HepG2 (cell line): Measurements from ENCODE around the gene ZNF581. TPM values are rescaled to one million over a fixed set of nuclear protein-coding genes. Genes with fewer than 3 reads are reported as not detected.

Experiments used
- CREB1 ChIP-seq, 2 experiments: fragments of 450-650 bp in 1 of 2; IDR thresholded peaks; 2 replicates each; pipeline ENCODE4 v1.6.1; 2016 to 2017; ENCODE audit warnings: control low read depth in 1 of 2, mild to moderate bottlenecking in 1 of 2, missing compliant biosample characterization in 1 of 2, missing genetic modification characterization in 1 of 2
- FOXC1 ChIP-seq: sonication (generic); formaldehyde crosslinking; IDR thresholded peaks from 2 replicates; pipeline ENCODE4 v1.8.0; 2022; ENCODE audit warnings: mild to moderate bottlenecking, missing genetic modification reagents, borderline replicate concordance
- HOXA9 ChIP-seq: sonication (generic); formaldehyde crosslinking; IDR thresholded peaks from 2 replicates; pipeline ENCODE4 v1.8.1; 2022; ENCODE audit warnings: missing genetic modification reagents, mild to moderate bottlenecking, moderate library complexity, borderline replicate concordance
- JUND ChIP-seq: sonication (generic); formaldehyde crosslinking; IDR thresholded peaks from 2 replicates; pipeline ENCODE4 v1.8.0; 2022; ENCODE audit warnings: mild to moderate bottlenecking, missing genetic modification reagents
- KAT8 ChIP-seq: IDR thresholded peaks from 2 replicates; pipeline ENCODE4 v1.6.1; 2016; ENCODE audit warnings: missing genetic modification reagents, missing compliant biosample characterization
- KDM2A ChIP-seq: sonication (generic); formaldehyde crosslinking; IDR thresholded peaks from 2 replicates; pipeline ENCODE4 v1.4.0; 2020; ENCODE audit warnings: low read depth, missing genetic modification reagents, borderline replicate concordance
- NR2C2 ChIP-seq: sonication (generic); formaldehyde crosslinking; IDR thresholded peaks from 2 replicates; pipeline ENCODE4 v1.4.0; 2020; ENCODE audit warnings: missing genetic modification reagents, mild to moderate bottlenecking, moderate library complexity, borderline replicate concordance
- RBFOX2 ChIP-seq: fragments of 200-400 bp; formaldehyde crosslinking; IDR thresholded peaks from 2 replicates; pipeline ENCODE4 v1.6.1; 2017; ENCODE audit warnings: low read depth, mild to moderate bottlenecking, low read length
- SIX4 ChIP-seq: sonication (generic); formaldehyde crosslinking; IDR thresholded peaks from 2 replicates; pipeline ENCODE4 v1.4.0; 2020; ENCODE audit warnings: missing genetic modification reagents
- ZNF354B ChIP-seq: sonication (generic); formaldehyde crosslinking; IDR thresholded peaks from 2 replicates; pipeline ENCODE4 v1.8.0; 2022; ENCODE audit warnings: mild to moderate bottlenecking, missing genetic modification reagents
- ZNF432 ChIP-seq: sonication (generic); formaldehyde crosslinking; IDR thresholded peaks from 2 replicates; pipeline ENCODE4 v1.5.0; 2020; ENCODE audit warnings: missing genetic modification reagents, mild to moderate bottlenecking, borderline replicate concordance
- ZNF644 ChIP-seq: IDR thresholded peaks from 2 replicates; pipeline ENCODE4 v1.6.1; 2016; ENCODE audit warnings: low read depth
- ZNF670 ChIP-seq: sonication (generic); formaldehyde crosslinking; IDR thresholded peaks from 2 replicates; pipeline ENCODE4 v1.8.0; 2022; ENCODE audit warnings: mild to moderate bottlenecking, missing genetic modification reagents, borderline replicate concordance
- ZNF674 ChIP-seq: sonication (generic); formaldehyde crosslinking; IDR thresholded peaks from 2 replicates; pipeline ENCODE4 v1.5.0; 2020; ENCODE audit warnings: low read depth, mild to moderate bottlenecking, missing genetic modification reagents
- ZNF83 ChIP-seq: sonication (generic); formaldehyde crosslinking; IDR thresholded peaks from 2 replicates; pipeline ENCODE4 v1.4.0; 2020; ENCODE audit warnings: missing genetic modification reagents, mild to moderate bottlenecking, borderline replicate concordance
- polyA plus RNA-seq, 8 experiments: library from polyadenylated mRNA; depleted of rRNA in 3 of 8; stranded (reverse) in 7 of 8; unstranded in 1 of 8; fragments of >200 nt; fragmentation: Illumina TruSeq in 4 of 8; extraction: Trizol in 4 of 8; gene quantifications; 2 replicates each; pipeline versions ENCODE4 v1.2.1 to v1.2.3, GENCODE V29; 2011 to 2016; ENCODE audit warnings: low read depth in 4 of 8, missing spikeins in 1 of 8, mixed read lengths in 1 of 8; ENCODE audit not compliant: insufficient read depth in 1 of 8
- total RNA-seq, 5 experiments: library from RNA; depleted of rRNA; stranded (reverse); fragments of >200 nt; fragmentation: Illumina TruSeq; extraction: Trizol; gene quantifications; 2 replicates each; pipeline ENCODE4 v1.2.3, GENCODE V29; 2016; ENCODE audit warnings: low read depth in 1 of 5
- TF ChIP-seq, protein P1 (sequence below): sonication (generic); formaldehyde crosslinking; IDR thresholded peaks from 2 replicates; pipeline ENCODE4 v1.5.1; 2020; ENCODE audit warnings: mild to moderate bottlenecking, moderate library complexity, missing genetic modification reagents
- TF ChIP-seq, protein P2 (sequence below): sonication (generic); formaldehyde crosslinking; IDR thresholded peaks from 2 replicates; pipeline ENCODE4 v1.5.1; 2020; ENCODE audit warnings: mild to moderate bottlenecking, missing genetic modification reagents
- TF ChIP-seq, protein P3 (sequence below): sonication (generic); formaldehyde crosslinking; IDR thresholded peaks from 2 replicates; pipeline ENCODE4 v1.4.0; 2020; ENCODE audit warnings: mild to moderate bottlenecking, missing genetic modification reagents, borderline replicate concordance

ZNF581 gene
- total and polyA plus RNA-seq, 2 of the 13 experiments (the other 11 are each of a cell fraction or from before 2014, with no cell fraction given), result 19.6 to 49.5 TPM

DNA sequence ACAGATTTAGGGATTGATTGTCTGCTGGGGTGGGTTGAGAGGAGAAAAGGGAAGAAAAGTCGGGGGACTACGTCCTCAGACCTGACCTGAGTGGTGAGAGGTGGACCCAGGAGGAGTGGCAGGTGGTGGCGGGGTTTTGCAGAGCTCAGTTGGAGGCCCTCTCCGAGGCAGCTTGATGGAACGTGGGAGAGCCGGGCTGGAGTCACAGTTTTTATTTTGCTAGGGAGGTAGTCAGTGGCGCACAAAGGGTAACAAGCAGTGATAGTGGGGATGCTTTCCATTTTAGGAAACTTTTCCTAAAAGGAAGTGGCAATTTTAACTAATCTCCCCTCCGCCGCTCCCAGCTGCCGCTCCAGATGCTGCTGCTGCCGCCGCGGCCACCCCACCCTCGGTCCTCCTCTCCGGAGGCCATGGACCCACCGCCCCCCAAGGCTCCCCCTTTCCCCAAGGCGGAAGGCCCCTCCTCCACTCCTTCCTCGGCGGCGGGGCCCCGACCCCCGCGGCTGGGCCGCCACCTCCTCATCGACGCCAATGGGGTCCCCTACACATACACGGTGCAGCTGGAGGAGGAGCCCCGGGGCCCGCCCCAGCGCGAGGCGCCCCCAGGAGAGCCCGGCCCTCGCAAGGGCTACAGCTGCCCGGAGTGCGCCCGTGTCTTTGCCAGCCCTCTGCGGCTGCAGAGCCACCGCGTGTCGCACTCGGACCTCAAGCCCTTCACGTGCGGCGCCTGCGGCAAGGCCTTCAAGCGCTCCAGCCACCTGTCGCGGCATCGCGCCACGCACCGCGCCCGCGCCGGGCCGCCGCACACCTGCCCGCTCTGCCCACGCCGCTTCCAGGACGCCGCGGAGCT is 1.1 kb upstream of the ZNF581 start (continued):
- no peak for TF ChIP-seq CREB1 (IDR thresholded peaks at IDR 0.05)
- no peak for TF ChIP-seq CREB1 (CRISPR knock-in tag; IDR thresholded peaks at IDR 0.05)
- TF ChIP-seq JUND (CRISPR knock-in tag), result no peak; the same call in 1 of the 2 replicates
- TF ChIP-seq NR2C2, result no peak
- TF ChIP-seq, protein P1, sequence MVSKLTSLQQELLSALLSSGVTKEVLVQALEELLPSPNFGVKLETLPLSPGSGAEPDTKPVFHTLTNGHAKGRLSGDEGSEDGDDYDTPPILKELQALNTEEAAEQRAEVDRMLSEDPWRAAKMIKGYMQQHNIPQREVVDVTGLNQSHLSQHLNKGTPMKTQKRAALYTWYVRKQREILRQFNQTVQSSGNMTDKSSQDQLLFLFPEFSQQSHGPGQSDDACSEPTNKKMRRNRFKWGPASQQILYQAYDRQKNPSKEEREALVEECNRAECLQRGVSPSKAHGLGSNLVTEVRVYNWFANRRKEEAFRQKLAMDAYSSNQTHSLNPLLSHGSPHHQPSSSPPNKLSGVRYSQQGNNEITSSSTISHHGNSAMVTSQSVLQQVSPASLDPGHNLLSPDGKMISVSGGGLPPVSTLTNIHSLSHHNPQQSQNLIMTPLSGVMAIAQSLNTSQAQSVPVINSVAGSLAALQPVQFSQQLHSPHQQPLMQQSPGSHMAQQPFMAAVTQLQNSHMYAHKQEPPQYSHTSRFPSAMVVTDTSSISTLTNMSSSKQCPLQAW (CRISPR knock-in tag), result no peak
- TF ChIP-seq ZNF354B (CRISPR knock-in tag), result no peak
- TF ChIP-seq ZNF83 (CRISPR knock-in tag), result no peak
- TF ChIP-seq ZNF670 (CRISPR knock-in tag), result no peak
- TF ChIP-seq SIX4 (CRISPR knock-in tag), result no peak
- no peak for TF ChIP-seq KAT8 (CRISPR knock-in tag)
- TF ChIP-seq HOXA9 (CRISPR knock-in tag), result no peak
- peak; percentile 56 for TF ChIP-seq KDM2A
- 0 out of 2 replicates have a peak, but pooled peaks have one; percentile 27 for TF ChIP-seq ZNF674 (CRISPR knock-in tag)
- no peak for TF ChIP-seq ZNF432 (CRISPR knock-in tag)
- TF ChIP-seq RBFOX2, result peak; percentile 81
- no peak; the same call in 1 of the 2 replicates for TF ChIP-seq FOXC1 (CRISPR knock-in tag)
- TF ChIP-seq, protein P2, sequence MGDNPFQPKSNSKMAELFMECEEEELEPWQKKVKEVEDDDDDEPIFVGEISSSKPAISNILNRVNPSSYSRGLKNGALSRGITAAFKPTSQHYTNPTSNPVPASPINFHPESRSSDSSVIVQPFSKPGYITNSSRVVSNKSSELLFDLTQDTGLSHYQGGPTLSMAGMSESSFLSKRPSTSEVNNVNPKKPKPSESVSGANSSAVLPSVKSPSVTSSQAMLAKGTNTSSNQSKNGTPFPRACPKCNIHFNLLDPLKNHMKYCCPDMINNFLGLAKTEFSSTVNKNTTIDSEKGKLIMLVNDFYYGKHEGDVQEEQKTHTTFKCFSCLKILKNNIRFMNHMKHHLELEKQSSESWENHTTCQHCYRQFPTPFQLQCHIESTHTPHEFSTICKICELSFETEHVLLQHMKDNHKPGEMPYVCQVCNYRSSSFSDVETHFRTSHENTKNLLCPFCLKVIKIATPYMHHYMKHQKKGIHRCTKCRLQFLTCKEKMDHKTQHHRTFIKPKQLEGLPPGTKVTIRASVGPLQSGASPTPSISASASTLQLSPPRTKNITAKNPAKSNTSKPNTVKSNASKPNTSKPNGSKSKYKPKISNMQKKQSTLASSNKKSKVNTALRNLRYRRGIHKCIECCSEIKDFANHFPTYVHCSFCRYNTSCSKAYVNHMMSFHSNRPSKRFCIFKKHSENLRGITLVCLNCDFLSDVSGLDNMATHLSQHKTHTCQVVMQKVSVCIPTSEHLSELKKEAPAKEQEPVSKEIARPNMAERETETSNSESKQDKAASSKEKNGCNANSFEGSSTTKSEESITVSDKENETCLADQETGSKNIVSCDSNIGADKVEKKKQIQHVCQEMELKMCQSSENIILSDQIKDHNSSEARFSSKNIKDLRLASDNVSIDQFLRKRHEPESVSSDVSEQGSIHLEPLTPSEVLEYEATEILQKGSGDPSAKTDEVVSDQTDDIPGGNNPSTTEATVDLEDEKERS (CRISPR knock-in tag), result no peak
- TF ChIP-seq, protein P3, sequence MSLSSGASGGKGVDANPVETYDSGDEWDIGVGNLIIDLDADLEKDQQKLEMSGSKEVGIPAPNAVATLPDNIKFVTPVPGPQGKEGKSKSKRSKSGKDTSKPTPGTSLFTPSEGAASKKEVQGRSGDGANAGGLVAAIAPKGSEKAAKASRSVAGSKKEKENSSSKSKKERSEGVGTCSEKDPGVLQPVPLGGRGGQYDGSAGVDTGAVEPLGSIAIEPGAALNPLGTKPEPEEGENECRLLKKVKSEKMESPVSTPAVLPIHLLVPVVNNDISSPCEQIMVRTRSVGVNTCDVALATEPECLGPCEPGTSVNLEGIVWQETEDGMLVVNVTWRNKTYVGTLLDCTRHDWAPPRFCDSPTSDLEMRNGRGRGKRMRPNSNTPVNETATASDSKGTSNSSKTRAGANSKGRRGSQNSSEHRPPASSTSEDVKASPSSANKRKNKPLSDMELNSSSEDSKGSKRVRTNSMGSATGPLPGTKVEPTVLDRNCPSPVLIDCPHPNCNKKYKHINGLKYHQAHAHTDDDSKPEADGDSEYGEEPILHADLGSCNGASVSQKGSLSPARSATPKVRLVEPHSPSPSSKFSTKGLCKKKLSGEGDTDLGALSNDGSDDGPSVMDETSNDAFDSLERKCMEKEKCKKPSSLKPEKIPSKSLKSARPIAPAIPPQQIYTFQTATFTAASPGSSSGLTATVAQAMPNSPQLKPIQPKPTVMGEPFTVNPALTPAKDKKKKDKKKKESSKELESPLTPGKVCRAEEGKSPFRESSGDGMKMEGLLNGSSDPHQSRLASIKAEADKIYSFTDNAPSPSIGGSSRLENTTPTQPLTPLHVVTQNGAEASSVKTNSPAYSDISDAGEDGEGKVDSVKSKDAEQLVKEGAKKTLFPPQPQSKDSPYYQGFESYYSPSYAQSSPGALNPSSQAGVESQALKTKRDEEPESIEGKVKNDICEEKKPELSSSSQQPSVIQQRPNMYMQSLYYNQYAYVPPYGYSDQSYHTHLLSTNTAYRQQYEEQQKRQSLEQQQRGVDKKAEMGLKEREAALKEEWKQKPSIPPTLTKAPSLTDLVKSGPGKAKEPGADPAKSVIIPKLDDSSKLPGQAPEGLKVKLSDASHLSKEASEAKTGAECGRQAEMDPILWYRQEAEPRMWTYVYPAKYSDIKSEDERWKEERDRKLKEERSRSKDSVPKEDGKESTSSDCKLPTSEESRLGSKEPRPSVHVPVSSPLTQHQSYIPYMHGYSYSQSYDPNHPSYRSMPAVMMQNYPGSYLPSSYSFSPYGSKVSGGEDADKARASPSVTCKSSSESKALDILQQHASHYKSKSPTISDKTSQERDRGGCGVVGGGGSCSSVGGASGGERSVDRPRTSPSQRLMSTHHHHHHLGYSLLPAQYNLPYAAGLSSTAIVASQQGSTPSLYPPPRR, result no peak
- TF ChIP-seq ZNF644 (CRISPR knock-in tag), result no peak
